GM06990 (cell line): ENCODE measurements around the gene SZRD1.
A peak's percentile ranks its signal among the peaks of the same experiment; 100 is the strongest.

Source experiments
- DNase-seq: peaks from one replicate; pipeline ENCODE4 v3.0.0-alpha.2; 2011; ENCODE audit not compliant: insufficient read length; ENCODE audit errors: extremely low read depth
- H3K27me3 ChIP-seq: replicated peaks from 2 replicates; pipeline ENCODE4 v1.6.0; 2011; ENCODE audit warnings: low read length; ENCODE audit not compliant: control insufficient read depth, insufficient read depth
- H3K36me3 ChIP-seq: 2 replicates; pipeline ENCODE4 v1.5.1; 2011; ENCODE audit warnings: low read length; ENCODE audit not compliant: control insufficient read depth, insufficient read depth
- H3K4me3 ChIP-seq: replicated peaks from 2 replicates; pipeline ENCODE4 v1.5.1; 2011; ENCODE audit warnings: low read depth, mild to moderate bottlenecking, control low read depth, low read length
- CTCF ChIP-seq: IDR thresholded peaks from 2 replicates; pipeline ENCODE4 v1.5.1; 2011; ENCODE audit warnings: low read length, control low read depth, mild to moderate bottlenecking, inconsistent platforms; ENCODE audit not compliant: insufficient read depth, poor library complexity, severe bottlenecking

Gene SZRD1

GRCh38 chr1:16409536-16410152, 42.6 kb downstream of the SZRD1 start:
- H3K36me3 ChIP-seq = no peaks in the 10 kb centered on the region
- no peak for TF ChIP-seq CTCF
- H3K4me3 ChIP-seq = no peak overlapping the region
- no peaks in the 10 kb centered on the region for H3K27me3 ChIP-seq
- DNase-seq = no peak

GRCh38 chr1:16410803-16411202, 43.8 kb downstream of the SZRD1 start:
- no peak for DNase-seq
- no peaks in the 10 kb centered on the region for H3K27me3 ChIP-seq
- no peak overlapping the region for H3K4me3 ChIP-seq
- TF ChIP-seq CTCF = no peak
- H3K36me3 ChIP-seq = no peaks in the 10 kb centered on the region

GRCh38 chr1:16413191-16413590, 46.1 kb downstream of the SZRD1 start:
- Histone ChIP-seq H3K4me3 (no peak overlapping the region), H3K27me3 (no peaks in the 10 kb centered on the region), H3K36me3 (no peaks in the 10 kb centered on the region)
- TF ChIP-seq CTCF = no peak
- DNase-seq = no peak

GRCh38 chr1:16418823-16419425, 51.9 kb downstream of the SZRD1 start:
- DNase-seq = no peak
- H3K4me3 ChIP-seq = no peak overlapping the region
- no peak for TF ChIP-seq CTCF
- H3K27me3 ChIP-seq = no peaks in the 10 kb centered on the region
- no peaks in the 10 kb centered on the region for H3K36me3 ChIP-seq

GRCh38 chr1:16420424-16421118, 53.5 kb downstream of the SZRD1 start:
- H3K36me3 ChIP-seq = no peaks in the 10 kb centered on the region

More at GRCh38 chr1:16420424-16421118, 53.5 kb downstream of the SZRD1 start:
- TF ChIP-seq CTCF = no peak
- DNase-seq = peak; percentile 72
- Histone ChIP-seq H3K4me3 (no peak overlapping the region), H3K27me3 (no peaks in the 10 kb centered on the region)
